Measurements from ENCODE around the gene ABHD6.

- TF ChIP-seq CTCF (conservative IDR thresholded peaks at IDR 0.05) (no peak), EZH2 (IDR thresholded peaks at IDR 0.05; ENCODE audit: low read depth) (no peak)
Observed at GRCh38 chr3:58242340-58242739, 4.7 kb downstream of the ABHD6 start.
